Activated CD4-positive, alpha-beta T cell treated with anti-CD3 and anti-CD28 coated beads for 4 hours (primary cell): ENCODE results near the gene LRP1B.

ENCODE experiments used
- DNase-seq, 2 donors: peaks; one replicate each; pipeline ENCODE4 v3.0.0-alpha.2; 2020

LRP1B gene

DNA sequence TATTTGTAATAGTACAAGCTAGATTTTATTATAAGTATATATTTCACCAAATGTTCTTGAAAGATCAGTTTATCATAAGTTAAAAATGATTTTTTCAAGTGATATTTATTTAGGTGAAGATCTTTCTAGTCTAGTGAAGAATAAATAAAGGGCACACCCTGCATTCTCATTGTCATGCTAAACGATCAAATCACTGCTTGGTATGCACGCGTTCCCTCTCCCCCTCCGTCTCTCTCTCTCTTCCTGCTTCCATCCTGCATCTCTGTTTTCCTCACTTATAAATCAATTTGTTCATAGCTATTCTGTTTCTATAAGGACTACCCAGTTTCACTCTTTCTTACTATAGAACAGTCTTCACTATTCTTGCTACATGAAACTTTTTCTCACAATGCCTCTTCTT, 1067.4 kb downstream of the LRP1B start:
- DNase-seq, result no peak

DNA sequence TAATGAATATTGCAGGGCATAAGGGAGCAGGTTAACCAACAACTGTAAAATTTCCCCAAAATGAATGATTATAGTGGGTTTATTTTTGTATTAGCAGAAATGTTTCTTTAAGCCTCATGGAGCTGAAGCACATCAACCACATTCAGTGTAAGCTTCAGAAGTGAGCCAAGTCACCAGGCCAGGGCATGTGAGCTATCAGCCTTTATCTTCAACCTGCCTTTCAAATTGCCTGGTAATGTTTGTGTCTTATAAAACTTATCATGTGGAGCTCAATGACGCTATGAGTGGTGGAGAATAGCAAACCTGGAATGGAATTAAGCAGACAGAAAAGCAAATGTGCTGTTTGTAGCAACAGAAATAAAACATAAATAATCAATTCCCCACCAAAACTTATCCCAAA, 1068.4 kb downstream of the LRP1B start:
- no peak for DNase-seq

DNA sequence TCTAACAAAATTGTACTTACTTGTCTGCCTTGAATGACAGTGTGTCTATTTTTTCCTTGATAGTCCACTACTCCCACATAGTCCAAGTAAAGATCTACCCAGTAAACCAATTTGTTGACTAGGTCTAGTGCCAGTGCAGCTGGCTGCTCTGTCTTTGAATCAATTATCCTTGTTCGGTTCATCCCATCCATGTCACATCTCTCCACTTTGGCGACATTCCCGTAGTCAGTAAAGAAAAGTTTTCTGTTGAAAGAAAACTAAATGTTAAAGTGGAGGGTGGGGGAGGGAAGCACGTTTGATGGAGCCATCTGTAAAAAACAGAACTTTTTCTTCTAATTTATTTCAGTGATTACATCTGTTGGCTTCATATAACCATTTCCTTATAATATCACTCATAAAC, 1068.8 kb downstream of the LRP1B start:
- DNase-seq, result no peak

DNA sequence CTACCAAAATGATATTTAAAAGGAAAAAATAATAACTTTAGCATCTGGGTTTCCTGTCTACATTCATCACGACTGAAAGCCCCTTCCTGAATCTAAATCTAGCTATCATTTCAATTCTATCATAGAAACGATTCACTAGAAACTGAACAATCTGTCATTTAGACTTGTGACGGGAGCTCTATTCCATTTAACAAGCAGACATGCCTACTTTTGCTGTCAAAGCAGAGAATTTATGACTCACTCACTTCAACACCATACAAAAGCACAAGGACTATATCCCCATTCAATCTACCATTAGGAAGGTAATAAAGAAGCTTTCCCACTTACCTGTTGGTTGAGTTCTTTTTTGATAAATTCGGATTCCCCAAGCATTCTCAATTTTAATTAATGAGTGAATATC, 1072.3 kb downstream of the LRP1B start:
- DNase-seq, result no peak

DNA sequence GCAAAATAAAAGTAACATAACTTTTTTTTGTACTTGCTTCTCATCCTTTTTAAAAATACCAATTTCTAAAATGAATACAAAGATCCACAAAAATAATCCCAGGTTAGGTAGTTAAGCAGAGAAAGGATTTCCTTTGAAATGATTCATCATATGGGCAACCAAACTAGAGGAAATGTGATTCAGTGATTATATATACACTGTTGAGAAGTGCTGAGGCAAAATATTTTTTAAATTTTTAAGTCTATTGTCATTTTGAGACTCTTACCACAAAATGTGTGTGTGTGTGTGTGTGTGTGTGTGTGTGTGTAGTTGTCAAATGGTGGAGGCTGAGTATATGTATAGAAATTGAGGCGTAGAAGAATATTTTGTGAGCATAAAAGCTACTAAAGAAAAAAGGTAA, 1075.3 kb downstream of the LRP1B start:
- DNase-seq, result no peak

DNA sequence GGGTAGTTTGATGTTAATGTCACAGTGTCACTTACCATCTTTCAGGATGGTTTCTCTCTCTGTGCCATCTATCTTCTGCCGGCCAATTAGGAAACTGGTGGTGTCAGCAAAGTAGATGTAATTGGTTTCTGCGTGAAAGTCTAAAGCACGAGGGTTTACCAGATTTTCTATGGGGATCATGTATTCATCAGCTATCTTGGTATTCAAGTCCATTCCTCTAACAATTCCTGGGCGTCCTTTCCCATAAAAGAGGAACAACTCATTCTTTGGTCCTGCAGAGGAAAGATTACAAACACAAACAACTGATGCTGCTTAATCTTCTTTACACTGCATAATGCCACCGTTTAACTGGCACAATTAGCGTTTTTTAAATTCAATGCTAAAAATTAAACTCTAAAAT, 1081.9 kb downstream of the LRP1B start:
- DNase-seq, result no peak

DNA sequence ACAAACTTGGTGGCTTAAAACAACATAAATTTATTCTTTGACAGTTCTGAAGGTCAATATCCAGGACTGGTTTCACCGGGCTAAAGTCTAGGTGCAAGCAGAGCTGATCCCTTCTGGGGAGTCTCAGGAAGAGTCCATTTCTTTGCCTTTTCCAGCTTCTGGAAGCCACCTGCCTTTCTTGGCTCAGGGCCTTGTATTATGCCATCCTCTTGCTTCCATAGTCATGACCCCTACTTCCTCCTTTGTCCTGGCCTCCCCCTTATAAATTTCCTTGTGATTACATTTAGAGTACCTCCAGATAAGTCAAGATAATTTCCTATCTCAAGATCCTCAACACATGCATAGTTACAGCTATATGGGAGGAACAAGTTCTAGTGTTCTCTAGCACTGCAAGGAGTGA, 1089.5 kb downstream of the LRP1B start:
- DNase-seq, result no peak

DNA sequence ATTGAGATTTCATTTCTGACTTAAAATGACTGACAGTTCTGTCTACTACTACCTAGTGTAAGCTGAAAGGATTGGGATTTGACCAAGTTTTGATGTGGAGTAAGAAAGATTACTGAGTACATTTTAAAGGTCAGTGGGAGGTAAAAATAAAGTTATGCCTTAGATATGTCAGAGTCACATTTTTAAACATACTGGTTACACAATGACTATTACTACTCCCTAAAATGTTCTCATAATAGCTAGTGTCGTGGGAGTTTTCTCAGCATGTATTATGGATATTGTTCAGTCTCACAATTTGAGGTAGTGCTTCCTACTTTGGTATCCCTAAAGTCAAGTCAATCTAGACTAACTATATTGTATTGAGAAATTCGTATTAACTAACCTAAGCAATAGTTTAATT, 1092.5 kb downstream of the LRP1B start:
- DNase-seq, result no peak

DNA sequence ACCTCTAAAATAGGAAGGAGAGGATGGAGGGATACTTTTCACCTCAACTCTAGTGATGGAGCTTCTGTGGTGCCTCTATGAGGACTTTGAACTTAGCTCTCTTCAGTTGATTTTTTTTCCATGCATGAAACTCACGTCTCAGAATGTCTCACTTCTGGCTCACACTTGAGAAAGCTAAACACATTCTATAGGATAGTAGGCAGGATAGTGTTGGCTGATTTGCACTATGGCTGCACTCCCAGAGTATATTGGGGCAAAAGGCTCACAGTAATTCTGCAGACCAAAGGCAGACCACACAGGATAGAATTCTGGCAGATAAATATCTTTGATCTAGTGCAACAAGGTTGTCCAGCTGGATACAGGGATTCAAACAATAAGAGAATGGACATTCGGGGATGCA, 1093.5 kb downstream of the LRP1B start:
- DNase-seq, result no peak

DNA sequence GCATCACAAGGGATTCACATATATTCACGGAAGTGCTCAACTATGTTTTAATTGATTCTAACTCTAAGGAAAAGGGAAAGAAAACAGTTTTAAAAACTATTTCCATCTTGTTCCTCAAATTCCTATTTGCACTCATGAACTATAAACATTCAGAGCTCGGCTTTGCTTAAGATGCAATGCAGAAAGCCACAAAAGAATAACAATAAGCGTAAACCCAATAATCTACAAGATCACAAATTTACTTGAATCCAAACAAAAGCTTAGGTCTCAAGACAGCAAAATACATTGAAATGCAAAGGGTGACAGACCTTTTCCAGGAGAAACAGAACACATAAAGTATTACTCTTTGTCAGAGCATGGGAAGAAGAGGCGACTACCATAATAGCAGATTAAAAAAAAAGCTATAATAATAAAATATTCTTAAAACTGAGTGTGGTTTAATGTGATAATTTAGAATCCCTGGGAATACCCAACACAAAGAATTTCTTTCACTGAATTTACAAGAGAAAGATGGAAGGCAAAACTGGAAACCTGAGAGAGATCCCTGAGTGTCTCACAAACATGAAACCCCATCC, 1094.9 kb downstream of the LRP1B start:
- no peak for DNase-seq

DNA sequence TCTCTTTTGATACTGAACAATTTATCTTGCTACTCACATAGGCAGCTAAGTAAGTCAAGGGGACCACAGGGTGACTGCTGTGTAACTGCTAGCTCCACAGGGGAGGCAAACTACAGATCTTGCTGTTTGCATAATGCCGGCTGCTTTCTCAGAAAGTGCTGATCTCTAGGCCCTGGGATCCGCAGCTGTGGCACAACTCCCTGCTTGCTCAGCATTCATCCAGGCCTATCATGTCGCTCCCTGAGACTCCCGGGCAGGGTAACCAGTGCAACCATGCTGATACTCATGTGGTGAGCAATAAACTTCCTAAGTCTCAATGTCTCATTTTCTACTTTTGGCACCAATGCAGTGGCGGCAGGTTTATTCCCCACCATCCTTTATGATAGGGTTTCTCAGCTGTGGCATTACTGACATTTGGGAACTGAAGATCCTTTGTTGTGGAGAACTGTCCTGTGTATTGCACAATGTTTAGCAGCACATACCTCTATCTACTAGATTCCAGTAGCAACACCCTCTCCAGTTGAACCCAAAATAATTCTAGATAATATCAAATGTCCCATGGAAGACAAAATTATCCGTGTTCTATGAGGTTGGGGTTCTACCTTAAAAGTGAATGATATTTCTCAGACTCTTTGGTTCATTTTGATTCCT, 1101.3 kb downstream of the LRP1B start:
- DNase-seq, result no peak

DNA sequence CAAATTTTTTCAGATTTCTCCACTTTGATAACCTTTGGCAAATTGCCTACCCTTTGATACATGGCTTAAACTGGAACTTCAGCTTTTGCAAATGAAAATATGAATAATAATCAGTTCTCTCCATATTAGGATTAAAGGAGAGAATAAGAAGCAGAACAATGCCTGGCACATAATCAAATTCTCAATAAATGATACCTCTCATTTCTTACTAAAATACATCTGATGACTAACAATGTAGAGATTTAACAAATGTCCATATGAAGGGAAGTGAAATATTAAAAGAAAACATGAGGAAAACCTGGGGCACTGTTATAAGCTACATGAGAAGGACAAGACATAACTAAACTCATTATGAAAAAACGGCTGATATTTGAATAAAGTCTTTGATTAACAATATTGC, 1103.6 kb downstream of the LRP1B start:
- DNase-seq, result no peak

DNA sequence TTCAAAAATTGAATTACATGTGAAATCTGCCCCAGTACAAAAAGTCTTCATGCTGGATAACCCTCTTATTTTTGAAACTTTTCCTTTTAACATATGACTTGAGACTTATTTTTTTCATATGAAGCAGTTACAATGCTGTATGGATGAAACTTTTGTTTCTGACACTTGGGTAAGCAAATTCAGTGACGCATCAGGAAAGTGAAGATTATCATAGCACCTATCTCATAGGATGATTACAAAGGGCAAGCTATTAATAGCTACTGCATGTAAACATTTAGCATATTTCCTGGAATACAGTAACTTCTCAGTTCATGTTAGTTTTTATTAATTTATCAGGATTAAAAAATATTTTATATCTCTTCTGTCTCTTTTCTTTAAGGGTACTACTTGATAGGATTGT, 1109.2 kb downstream of the LRP1B start:
- DNase-seq, result no peak

DNA sequence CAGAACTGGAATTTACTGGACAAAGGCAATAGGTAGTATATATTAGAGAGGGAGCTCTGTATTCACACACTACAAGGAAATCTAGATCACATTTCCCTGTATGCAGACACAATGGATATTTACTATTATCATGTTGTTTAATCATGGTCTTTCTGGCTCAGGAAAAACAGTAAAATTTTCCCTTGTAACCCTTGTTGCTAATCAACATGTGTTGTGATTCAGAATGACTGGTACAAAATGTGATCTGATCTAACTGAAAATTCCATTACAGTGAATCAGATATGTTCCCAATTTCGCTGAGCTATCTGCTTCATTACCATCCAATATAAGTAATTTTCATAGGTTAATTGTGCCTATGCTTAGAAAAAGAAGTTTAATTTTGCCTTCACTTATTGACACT, 1109.7 kb downstream of the LRP1B start:
- DNase-seq, result no peak

DNA sequence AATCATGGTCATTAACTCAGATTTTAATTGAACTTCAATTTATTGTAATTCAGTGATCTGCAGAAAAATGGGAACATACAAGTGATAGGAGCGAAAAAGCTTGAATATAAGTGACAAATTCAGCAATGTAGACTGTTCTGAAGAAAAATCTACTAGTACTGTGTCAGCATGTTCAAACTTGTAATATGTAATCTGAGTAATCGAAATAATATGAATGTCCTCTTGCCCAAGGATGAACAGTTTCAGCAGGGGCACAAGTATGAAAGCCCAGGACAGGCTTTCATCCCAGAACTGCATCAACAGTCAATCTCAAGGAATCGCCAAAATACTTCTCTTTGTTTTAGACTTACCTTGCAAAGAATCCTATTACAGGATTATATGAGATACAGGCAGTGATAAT, 1110.5 kb downstream of the LRP1B start:
- no peak for DNase-seq

DNA sequence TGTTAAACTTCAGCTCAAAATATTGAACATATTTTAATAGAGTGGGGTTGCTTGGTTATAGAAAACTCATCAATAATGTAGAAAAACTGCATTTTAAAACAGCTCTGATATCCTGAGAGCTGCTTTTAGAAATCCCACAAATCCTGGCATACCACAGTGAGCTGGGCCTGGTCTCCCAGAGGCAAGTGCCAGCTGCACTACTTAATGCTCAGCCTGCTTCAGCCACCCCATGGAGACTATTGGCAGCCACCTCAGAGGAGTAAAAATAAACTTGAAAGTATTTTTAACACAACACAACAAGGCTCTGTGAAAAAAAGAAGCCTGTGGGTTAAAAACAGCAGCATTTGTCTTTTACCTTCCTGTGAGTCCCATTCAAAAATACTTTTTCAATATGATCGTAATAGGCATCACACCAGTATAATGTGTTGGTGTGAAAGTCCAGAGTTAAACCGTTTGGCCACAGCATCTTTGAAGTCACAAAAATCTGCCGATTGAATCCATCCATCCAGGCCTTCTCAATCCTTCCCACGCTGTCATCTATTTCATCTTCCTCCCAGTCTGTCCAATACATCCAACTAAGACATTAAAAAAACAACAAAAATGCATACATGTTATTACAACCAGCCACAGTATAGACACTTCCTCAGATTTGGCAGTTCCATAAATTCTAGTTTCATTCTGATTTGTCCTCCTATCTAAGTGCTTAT, 1115.3 kb downstream of the LRP1B start:
- no peak for DNase-seq

DNA sequence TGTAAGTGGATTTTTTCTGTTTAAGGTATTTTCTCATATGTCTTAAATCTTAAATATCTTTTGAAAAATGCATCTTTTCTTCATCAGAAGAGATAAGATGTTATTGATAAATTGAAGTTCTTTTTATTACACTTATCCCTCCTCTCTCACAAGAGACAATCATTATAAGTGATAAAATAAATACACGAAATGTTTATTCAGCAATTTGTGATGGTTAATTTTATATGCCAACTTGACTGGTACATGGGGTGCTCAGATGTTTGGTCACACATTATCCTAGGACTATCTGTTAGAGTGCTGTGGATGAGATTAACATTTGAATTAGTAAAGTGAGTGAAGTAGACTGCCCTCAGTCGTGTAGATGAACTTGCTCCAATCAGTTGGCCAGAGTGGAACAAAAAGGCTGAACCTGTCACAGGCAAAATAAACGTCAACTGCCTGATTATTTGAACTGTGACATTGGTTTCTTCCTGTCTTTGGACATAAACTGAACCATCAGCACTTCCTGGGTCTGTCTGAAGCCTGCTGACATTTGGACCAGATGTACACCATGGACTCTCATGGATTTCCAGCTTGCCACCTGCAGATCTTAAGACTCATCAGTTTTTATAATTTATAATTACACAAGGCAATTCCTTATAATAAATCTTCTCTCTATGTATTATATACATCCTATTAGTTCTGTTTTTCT, 1126.7 kb downstream of the LRP1B start:
- no peak for DNase-seq

DNA sequence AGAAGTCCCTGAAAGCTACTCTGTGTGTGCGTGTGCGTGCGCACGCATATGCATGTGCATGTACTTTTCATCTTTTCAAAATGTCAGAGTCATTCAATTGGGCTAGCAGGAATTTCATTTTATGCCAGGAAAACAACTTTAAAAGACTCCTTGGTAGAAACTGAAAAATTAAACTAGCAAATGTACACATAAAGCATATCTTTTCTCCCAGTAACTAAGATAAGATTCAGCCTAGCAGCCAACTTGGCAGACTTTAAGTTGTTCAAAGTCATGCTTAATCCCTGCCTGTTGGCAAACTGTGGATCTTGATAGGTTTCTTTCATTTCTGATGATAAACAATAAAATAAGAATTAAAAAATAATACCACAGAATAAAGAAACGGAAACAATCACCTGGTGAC, 1129.1 kb downstream of the LRP1B start:
- no peak for DNase-seq

DNA sequence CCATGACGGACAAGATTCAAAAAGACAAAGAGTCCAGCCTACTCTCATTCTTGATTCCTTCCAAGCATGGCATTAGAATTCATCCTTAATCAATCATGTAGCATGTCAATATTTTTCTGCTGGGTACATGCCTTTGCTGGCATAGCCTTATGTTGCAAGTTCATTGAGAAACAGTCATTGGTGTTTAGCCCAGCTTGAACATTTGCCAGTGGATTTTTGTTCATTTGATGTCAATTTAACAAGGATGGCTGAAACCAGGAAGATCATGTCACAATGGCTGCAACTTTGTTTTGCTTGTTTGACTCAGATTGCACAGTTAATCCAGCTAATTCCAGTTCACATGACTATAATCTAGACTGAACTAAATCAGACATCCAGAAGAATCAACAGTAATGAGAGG, 1132.2 kb downstream of the LRP1B start:
- DNase-seq, result no peak

DNA sequence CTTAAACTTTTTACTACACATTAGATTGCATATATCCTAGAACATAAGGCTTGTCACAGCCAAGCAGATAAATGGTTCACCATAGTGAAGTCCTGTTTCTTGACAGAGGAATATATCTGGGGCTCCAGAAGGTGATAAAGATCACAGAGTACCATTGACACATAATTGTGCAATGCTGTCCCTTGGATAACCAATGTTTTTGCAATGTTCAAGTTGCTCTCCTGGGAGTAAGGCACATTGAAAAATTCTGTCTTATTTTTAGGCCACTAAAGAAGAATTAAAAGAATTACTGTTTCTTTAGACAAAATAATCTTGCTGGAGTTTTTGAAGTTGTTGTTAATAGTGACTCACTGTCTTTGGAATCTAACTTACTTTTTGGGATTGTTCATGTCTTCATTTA, 1132.8 kb downstream of the LRP1B start:
- DNase-seq, result no peak

DNA sequence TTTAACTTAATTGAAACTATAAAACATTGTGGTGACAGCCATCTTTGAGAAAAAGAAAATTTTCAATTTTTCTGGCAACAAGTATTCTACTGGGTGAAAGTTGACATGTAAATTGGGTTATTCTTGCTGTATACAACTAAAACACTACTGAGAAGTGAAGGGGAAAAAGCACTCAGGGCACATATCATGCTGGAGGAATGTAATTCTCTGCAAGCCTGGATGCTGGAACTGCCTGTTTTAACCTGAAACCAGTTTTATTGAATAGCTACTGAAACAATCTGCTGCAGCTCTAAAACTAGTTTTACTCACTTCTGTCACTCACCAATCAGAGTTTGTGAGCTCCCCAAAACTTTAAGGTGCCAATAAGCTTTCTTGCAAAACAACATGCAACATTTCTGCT, 1136.0 kb downstream of the LRP1B start:
- no peak for DNase-seq

DNA sequence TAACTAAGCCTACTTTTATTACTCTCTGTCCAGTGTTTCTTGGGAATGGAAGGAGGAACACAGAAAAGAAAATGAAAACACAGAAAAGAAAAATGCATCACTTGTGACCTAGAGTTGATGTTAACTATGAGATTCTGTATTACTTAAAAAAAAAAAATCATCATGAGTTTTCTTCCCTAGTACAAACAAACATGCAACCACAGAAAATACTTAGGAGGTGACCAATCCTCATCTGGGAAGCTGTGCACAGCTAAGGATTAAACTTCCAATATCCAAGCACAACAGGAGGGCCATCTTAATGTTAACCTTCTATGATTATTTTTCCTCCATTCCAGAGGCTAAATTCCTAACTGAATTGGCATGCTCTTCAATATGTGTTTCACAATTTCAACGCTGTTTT, 1140.4 kb downstream of the LRP1B start:
- no peak for DNase-seq

DNA sequence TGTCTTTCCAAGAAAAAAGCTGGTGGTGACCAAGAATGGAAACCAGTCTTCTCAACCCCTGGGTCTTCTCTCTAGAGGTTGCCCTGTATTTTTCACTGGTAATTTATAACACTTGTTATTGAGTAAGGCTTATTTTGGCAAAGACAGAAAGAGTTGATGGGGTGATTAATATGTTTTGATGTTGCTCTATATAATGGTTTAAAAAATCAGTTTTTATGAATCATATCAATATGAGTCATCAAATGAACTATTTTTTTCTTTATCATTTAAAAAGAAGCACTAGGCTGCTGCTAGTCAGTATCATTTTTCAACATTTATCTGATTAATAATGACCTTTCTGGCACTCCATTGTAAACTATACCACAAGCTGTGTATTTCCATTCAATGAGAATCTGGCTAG, 1142.2 kb downstream of the LRP1B start:
- DNase-seq, result no peak

DNA sequence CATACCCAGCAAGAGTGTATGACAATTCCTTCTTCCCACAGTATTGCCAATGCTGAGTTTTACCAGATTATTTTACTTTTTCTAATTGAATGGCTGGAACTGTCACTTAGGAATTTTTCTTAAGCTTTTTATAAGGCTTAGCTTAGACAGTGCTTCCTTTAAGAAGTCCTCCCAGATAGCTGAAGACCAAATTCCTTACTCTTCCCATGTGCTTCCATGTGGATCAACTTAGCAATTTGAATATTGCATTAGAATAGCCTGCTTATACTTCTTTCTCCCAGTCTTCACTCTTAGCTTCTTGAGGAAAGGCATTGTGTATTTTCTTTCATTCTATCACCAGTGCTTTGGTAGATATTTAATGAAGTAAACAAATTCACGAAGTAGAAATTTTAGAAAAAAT, 1144.4 kb downstream of the LRP1B start:
- DNase-seq, result no peak
